Measurements from ENCODE around the gene NUMBL.

DNA sequence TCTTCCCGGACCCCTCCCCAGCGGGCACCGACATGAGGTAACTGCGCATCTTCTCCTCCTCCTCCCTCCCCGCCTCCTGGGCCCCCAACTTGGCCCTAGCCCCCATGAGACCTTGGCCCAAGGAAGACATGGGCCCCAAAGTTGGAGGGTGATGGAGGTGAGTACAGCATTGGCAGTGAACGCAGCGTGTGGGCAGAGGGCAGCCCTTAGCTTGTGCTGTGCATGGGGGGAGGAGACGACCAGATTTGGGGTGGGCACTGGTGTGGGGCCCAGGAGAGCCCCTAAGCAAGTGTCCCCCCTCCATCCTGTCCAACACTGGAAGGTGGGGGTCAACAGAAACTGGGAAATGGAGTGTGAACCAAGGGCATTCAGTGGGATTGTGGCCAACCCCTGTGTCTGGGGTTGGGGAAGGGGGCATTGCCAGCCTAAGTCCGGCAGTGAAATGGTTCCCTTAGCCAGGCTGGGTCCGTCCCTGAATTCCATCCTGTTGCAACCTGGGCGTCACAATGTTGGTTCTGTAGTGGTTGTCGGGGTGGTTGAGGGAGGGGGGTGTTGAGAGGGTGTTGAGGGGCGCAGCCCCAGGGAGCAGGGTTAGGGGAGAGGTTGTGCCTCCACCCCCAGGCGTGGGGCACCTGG lies 23.5 kb downstream of the NUMBL start:
- TF ChIP-seq, protein P1, sequence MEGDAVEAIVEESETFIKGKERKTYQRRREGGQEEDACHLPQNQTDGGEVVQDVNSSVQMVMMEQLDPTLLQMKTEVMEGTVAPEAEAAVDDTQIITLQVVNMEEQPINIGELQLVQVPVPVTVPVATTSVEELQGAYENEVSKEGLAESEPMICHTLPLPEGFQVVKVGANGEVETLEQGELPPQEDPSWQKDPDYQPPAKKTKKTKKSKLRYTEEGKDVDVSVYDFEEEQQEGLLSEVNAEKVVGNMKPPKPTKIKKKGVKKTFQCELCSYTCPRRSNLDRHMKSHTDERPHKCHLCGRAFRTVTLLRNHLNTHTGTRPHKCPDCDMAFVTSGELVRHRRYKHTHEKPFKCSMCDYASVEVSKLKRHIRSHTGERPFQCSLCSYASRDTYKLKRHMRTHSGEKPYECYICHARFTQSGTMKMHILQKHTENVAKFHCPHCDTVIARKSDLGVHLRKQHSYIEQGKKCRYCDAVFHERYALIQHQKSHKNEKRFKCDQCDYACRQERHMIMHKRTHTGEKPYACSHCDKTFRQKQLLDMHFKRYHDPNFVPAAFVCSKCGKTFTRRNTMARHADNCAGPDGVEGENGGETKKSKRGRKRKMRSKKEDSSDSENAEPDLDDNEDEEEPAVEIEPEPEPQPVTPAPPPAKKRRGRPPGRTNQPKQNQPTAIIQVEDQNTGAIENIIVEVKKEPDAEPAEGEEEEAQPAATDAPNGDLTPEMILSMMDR (IDR thresholded peaks at IDR 0.05) = no peak
- no peak for TF ChIP-seq POLR2A (IDR thresholded peaks at IDR 0.05)
- TF ChIP-seq POLR2AphosphoS5 (IDR thresholded peaks at IDR 0.05) = no peak
- TF ChIP-seq EP300 (IDR thresholded peaks at IDR 0.05) = no peak
